HG03159 (cell line): ENCODE measurements around the gene CAP2.

Experiments used
- ATAC-seq: cut with Tn5 transposase; IDR thresholded peaks from one replicate; pipeline ENCODE4 v1.9.1; 2021; ENCODE audit warnings: mild to moderate bottlenecking, moderate library complexity; ENCODE audit not compliant: unreplicated experiment

Gene CAP2

DNA sequence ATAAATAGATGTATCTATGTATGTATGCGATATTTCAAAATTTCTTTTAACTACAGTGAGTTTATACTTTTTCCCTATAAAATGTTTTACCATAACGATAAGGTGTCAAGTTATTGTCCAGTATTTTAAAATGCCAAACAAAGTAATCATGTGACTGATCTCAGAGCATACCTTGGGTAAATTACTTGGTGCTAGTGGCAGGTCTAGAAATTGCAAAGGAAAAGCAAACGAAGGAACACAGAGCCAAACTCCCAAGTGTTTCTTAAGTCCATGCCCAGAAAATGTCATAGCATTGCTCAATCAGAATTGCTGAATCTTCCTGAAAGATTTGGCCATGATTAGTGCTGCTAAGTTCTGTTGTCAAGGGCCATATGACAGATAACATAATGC lies 77.5 kb downstream of the CAP2 start:
- no peak for ATAC-seq

GRCh38 chr6:17472653-17473183 lies 79.3 kb downstream of the CAP2 start:
- no peak for ATAC-seq

- ATAC-seq, result no peak
Observed at GRCh38 chr6:17473554-17473953, 80.2 kb downstream of the CAP2 start.

- no peak for ATAC-seq
Observed at GRCh38 chr6:17474289-17474688, 80.9 kb downstream of the CAP2 start.

DNA sequence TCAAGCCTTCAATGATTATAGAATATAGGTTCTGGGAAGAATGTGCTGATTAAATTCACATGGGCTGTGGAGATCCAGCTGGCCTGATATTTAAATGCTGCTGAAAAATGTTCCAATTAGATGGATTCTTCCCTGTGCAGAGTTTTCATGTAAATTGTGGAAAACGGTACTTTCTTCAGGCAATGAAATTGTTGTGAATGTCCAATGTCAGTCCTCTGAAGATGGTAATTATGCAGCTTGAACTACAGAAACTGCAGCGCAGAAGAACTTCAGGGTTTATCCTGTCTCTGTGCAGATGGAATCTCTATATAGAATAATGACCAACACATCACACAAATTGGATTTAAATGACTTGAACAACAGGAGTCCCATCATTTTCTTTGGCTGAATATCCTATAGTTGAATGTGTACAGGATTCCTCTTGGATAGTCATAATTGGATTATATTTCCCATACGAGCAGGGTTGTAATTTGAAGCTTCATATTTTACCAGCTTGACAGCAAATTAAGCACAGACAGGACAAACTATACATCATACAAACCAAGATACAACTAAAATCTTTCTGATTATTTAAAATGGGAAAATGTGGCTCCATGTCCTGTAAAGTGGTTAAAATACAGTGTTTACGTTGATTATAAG lies 82.3 kb downstream of the CAP2 start:
- ATAC-seq, result no peak

DNA sequence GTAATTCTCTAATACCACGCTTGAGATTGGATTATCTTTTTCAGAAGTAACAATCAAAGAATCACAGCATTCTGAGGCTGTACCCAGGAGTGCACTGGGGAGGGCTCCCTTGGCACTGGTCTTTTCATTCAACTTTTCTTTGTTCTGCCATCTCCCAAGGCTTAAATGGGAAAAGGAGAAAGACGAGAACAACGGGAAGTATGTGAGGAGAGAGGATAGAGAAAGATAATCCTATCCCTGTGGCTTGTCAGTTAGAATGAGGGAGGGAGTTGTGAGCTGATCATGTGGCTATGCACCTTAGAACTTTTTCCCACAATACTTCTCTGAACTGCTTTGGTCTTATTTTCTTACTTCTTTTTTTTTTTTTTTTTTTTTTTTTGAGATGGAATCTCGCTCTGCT lies 83.1 kb downstream of the CAP2 start:
- ATAC-seq, result no peak

DNA sequence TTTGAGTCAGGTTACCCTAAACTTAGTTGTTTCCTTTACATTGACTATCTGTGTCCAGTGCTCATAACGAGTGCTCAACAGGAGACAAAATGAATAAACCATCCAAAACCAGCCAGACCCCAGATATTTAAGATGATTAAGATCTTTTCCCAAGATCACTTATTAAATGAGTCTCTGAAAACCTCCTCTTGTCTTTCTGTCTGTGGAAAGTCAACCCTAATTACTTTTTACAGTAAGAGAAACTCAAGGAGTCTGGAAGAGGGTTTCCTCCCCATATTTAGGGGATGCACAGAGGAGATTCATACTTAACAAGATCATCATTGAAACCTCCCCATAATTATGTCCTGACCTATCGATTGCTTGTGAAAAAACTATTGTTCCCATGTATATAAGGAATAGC lies 84.0 kb downstream of the CAP2 start:
- ATAC-seq, result no peak

DNA sequence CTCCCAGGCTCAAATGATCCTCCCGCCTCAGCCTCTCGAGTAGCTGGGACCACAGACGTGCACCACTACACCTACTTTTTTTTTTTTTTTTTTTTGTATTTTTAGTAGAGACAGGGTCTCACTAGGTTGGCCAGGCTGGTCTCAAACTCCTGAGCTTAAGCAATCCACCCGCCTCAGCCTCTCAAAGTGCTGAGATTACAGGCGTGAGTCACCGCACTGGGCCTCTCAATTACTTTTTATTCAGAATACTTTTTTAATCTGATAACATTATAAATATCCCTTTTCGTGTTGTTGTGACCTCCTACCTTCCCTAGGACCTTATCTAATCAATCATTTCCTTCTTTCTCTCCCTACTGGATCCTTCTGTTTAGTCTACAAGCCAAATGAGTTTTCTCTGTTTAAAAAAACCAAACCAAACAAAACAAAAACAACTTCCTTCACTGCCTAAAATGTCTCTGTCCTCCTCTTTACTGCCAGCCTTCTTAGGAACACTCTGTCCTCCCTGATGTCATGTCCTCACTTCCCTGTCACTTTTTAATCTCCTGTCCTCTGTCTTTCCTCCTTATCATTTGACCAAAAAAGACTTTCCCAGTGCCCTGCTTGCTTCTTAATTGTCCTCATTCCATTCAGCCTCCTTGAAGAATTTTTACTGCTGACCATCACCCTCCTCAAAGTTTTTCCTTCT lies 85.0 kb downstream of the CAP2 start:
- ATAC-seq, result no peak

DNA sequence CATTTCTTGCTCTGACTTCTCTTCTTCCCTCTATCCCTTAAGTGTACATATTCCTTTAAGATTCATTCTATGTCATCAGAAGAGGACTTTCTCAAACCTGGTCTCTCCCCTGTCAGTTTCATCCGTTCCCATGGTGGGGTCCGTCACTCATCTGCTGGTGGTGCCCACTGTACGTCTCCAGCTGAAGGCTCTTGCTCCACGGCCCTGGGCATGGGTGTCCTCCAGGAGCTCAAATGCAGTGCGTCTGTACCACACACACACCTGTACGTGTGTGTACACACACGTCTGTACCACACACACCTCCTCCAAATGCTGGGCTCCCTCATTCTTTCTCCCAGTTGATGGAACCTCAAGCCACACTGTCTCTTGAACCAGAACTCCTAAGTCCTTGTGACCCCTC lies 85.6 kb downstream of the CAP2 start:
- no peak for ATAC-seq

DNA sequence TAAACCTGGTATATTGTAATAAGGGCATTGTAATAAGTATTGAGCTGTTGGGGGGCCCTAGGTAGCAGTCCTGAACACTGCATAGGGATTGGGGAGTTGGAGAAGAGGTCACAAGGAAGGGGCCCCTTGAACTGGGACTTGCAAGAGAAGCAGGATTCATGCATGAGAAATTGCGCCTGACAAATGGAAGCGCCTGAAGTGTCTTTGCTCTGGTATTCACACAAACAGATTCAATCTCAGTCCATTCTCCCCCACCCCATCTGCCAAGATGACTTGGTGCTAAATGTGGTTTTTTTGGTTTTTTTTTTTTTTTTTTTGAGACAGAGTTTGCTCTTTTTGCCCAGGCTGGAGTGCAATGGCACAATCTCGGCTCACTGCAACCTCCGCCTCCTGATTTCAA lies 87.1 kb downstream of the CAP2 start:
- ATAC-seq, result no peak

DNA sequence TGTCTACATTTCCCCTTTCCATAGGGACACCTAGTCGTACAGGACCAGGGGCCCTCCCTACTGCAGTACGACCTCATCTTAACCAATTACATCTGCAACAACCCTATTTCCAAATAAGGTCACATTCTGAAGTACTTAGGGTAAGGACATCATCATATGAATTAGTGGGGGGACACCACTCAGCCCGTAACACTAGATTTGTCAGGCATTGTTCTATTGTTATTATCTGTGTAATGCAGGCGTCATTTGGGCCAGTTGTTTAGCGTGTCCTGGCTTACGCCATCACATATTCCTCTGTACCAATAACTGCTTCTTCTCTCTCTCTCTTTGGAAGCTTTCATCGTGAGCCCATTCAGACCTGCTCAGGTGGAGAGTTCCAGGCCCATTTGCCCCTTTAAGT lies 89.3 kb downstream of the CAP2 start:
- ATAC-seq, result no peak

DNA sequence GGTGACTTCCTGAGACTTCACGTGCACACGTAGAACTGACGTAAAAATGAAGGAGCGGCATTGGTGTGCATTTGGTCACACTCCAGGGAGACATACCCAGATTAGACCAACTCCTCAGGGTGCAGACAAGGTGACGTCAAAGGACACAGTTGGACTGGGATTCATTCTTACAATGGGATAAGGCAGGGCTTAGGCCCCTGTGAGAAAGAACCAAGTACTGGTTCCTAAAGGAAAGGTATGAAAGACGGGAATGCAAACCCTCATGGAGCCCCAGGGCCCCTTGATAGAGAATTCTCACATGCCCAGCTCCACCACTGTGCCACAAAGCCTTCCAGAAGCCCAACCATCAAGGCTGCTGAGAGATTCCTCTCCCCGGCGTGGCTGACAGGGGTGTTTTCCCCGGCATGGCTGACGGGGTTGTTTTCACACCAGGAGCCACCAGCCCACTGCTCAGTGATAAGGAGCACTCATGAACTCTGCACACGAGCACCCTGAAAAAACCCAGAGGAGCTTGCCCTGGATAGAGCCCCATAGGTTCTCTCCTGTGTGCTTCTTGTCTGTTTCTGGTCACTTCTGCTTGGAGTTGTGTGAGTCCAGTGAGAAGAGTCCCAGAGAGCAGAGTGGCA lies 90.1 kb downstream of the CAP2 start:
- no peak for ATAC-seq

DNA sequence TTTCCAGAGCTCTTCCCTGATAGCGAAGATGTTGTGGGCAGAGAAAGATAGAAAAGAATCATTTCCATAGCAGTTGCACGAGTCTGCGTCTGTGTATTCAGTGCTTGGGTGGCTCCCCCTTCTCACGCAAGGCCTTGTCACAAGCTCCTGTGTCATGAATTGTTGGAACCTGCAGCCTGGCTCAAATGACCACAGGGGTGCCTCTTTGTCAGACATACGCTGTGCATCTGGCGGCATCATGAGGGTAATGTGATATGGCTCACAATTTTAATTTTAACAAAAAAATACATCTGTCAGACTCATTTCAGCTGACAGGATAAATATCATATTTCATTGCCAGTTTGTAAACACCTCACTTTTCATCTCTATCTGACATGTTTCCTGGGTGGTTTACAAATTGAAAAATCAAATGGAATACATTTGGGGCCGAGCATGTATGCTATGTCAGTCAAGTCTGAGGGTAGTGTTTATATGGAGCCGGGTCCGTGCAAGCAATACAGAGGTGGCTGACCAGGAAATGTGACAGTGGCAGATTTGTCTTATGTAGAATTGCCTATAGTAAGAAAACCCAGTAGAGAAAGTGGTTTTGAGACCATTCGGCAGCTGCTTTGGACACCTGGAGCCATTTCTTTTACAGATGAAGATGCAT lies 90.9 kb downstream of the CAP2 start:
- ATAC-seq, result no peak

DNA sequence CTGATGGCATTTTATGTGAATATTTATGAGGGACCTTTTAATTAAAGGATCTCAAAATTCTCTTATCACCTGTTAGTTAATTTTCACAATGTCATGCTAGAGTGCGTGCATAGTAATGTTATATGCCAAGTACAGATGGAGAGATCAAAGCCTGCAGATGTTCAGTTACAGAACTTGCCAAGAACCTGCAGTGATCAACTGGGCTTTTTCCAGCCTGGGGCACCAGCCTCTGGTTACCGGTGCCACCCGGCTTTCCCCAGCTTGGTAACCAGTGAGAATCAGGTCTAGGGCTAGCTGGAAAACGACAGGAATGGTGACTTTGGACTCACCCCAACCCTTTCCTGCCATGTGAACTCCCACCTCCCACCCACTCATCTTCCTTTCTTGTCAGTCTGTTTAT lies 91.8 kb downstream of the CAP2 start:
- ATAC-seq, result no peak

GRCh38 chr6:17485946-17486345 lies 92.6 kb downstream of the CAP2 start:
- no peak for ATAC-seq

- no peak for ATAC-seq
Observed at GRCh38 chr6:17486680-17487079, 93.3 kb downstream of the CAP2 start.

DNA sequence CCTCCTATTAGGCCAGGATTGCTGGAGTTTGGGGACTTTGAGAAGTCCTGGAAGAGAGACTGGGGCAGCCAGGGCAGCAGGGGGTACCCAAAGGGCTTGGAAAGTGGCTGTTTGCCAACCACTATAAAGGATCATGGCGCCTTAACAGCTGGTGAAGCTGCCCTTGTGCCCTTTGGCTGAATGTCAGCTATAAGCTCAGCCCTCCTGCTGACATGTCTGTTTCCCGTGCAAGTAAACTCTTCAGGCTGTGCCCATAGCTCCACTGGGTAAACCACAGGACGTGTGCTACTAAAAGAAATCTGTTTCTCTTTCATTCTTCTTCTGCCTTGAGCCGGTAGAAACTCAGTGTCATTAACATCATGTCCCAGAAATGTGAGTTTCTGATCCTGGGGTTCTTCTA lies 97.3 kb downstream of the CAP2 start:
- no peak for ATAC-seq

DNA sequence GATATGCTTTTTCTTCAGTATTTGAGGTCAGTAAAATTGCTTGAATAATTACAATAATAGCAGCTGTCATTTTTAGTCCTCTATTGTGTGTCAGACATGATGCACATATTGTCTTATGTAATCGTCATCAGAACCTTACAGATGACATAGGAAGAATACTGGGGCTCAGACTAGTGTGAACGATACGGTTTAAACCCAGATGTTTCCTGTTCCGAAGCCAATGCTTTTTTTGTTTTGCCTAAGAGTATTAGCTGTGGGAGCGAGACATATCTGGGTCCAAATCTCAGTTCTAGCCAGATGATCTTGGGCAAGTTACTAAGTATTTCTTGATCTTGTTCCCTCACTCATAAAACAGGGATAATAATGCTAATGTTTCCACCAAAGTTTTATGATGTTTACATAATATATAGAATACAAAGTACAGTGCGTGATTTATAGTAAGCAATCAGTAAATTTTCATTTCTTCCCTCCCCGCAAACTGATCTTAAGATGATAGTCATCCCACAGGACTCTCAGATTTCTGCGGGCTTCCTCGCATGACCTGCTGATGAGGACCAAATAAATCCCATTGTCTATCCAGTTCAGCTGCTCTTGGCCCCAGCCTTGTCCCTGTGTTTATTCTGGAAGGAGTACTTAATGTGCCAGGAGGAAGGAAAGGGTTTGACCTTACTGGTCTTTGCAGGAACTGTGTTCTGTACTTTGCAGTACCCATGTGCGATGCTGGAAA lies 98.2 kb downstream of the CAP2 start:
- no peak for ATAC-seq

DNA sequence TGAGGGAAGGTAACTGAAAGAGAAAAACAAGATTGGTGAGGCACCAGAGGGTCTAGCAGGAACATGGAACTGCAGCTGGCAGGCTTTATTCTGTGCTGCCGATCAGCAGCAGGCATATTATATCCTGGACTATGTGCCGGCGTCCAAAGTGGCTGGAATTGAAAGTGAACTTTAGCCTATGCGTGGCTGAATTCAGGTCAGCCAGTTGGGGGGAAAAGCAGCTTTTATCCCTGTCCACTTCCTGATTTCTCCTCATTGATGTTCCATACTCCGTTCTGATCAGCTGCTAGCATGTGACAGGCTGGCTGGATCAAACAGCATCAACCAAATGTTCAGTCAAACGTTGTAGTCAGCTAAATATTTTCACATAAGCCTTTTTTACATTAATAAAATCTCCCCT lies 99.0 kb downstream of the CAP2 start:
- no peak for ATAC-seq

DNA sequence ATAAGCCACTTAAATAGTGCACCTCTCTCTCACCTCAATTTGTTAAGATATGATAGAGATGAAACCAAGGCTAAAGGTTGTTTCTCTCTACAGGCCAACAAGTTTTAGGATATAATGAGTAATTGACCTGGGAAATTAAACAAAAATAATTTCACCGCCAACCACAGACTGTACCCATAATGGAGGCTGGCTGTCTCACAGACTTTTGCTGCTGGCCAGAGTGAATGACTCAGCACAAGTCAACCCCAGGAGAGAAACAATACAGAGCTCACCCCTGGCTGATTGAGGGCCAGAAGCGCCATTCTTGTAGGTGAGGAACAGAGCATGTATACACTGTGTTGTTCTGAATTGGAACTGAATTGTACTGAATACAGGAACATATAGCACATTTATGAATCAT lies 99.9 kb downstream of the CAP2 start:
- ATAC-seq, result no peak

DNA sequence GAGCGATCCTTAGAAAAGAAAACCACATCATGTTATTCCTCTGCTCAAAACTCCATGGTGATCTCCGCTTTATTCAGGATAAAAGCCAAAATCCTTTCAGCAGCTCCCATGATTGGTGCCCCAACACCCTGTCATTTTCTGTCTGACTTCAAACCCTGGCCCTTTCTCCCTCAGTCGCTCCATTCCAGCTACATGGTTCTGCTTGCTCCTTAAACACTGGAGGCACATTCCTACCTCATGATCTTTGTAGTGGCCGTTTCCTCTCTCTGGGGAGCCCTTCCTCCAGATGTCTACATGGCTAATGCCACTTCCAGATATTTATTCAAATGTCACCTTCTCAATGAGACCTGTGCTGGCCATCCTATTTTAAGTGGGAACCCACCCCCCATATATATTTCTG lies 100.8 kb downstream of the CAP2 start:
- no peak for ATAC-seq
